ENCODE measurements around the gene PIGQ.
A peak's percentile ranks its signal among the peaks of the same experiment; 100 is the strongest.

The PIGQ gene

GRCh38 chr16:627454-628239 lies 57.9 kb downstream of the PIGQ start:
- Histone ChIP-seq H3K27me3 (ENCODE audit: insufficient read depth, low read depth, severe bottlenecking) (no peaks in the 10 kb centered on the region), H3K36me3 (peaks cover 38% of the 10 kb centered on the region), H3K27ac (peak overlapping the region; percentile 96; the same call in 1 of the 2 replicates), H3K9me3 (ENCODE audit: severe bottlenecking) (no peaks in the 10 kb centered on the region), H3K4me3 (ENCODE audit: low read depth, low read length) (no peak overlapping the region)
- DNase-seq, result no peak
- no peak for TF ChIP-seq CTCF (IDR thresholded peaks at IDR 0.05; ENCODE audit: low read depth, low read length)

DNA sequence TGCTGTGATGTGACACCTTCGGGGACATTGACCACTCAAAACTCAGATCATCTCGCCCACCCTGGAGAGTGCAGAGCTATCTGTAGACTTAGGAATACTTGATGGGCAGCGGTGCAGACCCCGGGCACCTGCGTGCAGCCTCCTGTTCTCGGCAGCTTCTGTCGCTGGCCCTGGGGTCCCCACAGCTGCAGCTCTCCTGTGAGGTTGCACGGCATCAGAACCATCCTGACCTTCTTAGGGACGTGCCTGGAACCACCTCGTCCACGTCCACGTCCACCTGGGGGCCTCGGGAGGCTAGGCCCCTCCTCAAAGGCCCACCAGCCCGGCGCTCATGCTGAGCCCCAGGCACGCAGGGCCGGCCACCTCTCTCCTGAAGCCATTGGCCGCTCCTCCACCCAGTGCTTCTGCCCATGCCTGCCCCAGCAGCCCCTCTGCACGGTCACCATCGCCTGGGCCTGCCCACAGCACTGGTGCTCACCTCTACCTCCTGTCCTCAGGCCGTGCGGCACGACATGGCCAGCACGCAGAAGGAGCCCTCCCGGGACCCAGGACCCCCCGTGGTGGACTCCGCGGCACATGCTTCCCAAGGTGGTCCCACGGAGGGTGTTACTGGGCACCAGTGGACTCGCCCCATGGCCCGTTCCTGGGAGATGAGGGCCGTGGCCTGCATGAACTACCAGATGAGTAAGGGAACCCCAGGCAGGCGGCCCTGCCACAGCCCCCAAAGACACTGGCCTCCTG lies 58.7 kb downstream of the PIGQ start:
- Histone ChIP-seq H3K36me3 (peaks cover 45% of the 10 kb centered on the region), H3K27me3 (ENCODE audit: insufficient read depth, low read depth, severe bottlenecking) (no peaks in the 10 kb centered on the region), H3K27ac (peak overlapping the region; percentile 96), H3K9me3 (ENCODE audit: severe bottlenecking) (no peaks in the 10 kb centered on the region), H3K4me3 (ENCODE audit: low read depth, low read length) (no peak overlapping the region)
- DNase-seq, result no peak
- TF ChIP-seq CTCF (IDR thresholded peaks at IDR 0.05; ENCODE audit: low read depth, low read length), result no peak

DNA sequence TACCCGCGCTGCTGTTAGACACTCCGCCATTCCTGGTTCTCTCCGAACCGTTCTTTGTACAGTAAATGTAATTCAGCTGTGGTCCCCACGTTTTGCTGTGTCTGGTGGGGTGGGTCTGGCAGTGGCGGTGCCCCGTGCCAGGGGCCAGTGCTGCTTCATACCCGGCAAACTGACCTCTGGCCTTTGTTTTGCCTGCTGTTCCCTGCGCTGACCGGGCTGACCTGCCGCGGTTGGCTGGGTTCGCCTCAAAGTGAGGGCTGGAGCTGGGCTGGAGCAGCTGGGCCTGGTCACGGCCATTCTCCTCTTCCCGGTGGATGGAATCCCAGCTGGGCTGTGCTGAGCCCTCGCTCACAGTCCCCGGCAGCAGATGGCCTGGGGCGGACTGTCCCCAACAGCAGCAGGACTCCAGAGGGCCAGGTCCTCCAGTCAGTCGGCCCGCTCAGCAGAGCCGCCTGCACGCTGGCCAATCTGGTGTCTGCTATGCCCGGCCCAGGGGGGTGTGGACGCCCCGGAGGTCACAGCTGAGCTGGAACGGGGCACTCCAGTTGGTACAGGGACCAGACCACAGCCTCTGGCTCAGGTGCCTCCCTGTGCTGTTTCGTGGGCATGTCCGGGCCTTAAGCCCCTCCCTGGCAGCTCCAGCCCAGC lies 59.5 kb downstream of the PIGQ start:
- Histone ChIP-seq H3K9me3 (ENCODE audit: severe bottlenecking) (no peaks in the 10 kb centered on the region), H3K27me3 (ENCODE audit: insufficient read depth, low read depth, severe bottlenecking) (no peaks in the 10 kb centered on the region), H3K4me3 (ENCODE audit: low read depth, low read length) (peak overlapping the region; percentile 7), H3K27ac (peak overlapping the region; percentile 96), H3K36me3 (peaks cover 53% of the 10 kb centered on the region)
- TF ChIP-seq CTCF (IDR thresholded peaks at IDR 0.05; ENCODE audit: low read depth, low read length), result no peak
- peak; percentile 94 for DNase-seq

DNA sequence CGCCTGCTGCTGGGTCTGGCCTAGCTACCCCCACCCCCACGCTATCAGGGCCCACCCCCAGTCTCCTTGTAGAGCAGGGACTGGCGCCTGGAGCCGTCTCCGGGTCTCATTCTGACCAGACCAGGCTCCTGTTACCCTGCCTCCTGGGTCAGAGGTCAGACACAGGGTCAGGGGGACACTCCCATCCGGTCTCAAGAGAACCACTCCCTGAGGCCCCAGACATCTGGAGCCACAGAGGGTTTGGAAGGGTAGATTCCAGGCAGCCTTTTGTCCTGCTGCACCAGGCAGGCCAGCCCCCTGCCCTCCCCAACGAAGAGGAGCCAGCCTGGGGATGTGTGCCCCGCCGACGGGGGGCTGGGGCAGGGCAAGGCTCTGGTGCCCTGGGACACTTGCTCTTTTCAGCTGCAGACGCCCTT lies 60.1 kb downstream of the PIGQ start:
- H3K27ac ChIP-seq, result peak overlapping the region; percentile 96
- no peak for TF ChIP-seq CTCF (IDR thresholded peaks at IDR 0.05; ENCODE audit: low read depth, low read length)

GRCh38 chr16:630249-630814 lies 60.6 kb downstream of the PIGQ start:
- Histone ChIP-seq H3K4me3 (ENCODE audit: low read depth, low read length) (no peak overlapping the region), H3K27ac (peak overlapping the region; percentile 96), H3K9me3 (ENCODE audit: severe bottlenecking) (no peaks in the 10 kb centered on the region), H3K36me3 (peaks cover 57% of the 10 kb centered on the region), H3K27me3 (ENCODE audit: insufficient read depth, low read depth, severe bottlenecking) (no peaks in the 10 kb centered on the region)
- DNase-seq, result no peak
- no peak for TF ChIP-seq CTCF (IDR thresholded peaks at IDR 0.05; ENCODE audit: low read depth, low read length)

More for the DNA sequence above, 60.1 kb downstream of the PIGQ start:
- no peaks in the 10 kb centered on the region for H3K27me3 ChIP-seq (ENCODE audit: insufficient read depth, low read depth, severe bottlenecking)
- no peak overlapping the region for H3K4me3 ChIP-seq (ENCODE audit: low read depth, low read length)
- H3K9me3 ChIP-seq (ENCODE audit: severe bottlenecking), result no peaks in the 10 kb centered on the region
- no peak for DNase-seq
- peaks cover 57% of the 10 kb centered on the region for H3K36me3 ChIP-seq
